HepG2 (cell line): ENCODE measurements around the gene POLR2J. TPM values are rescaled to one million over a fixed set of nuclear protein-coding genes. Genes with fewer than 3 reads are reported as not detected.

Source experiments
- ATAC-seq: fragments of 200-7000 bp; cut with Tn5 transposase; 3 replicates; pipeline ENCODE4 v1.9.1; 2020; ENCODE audit warnings: mild to moderate bottlenecking, moderate library complexity
- BruUV-seq: library from RNA; stranded (reverse); fragments of 400-500 nt; replicated peaks from 2 replicates; lab custom pipeline; 2021; lab: Mats Ljungman, UMichigan
- CTCF ChIA-PET: fragments of 300-600 bp; formaldehyde crosslinking; extraction: SDS; loops from one replicate; lab custom pipeline; 2021; ENCODE audit warnings: low total read pairs, inconsistent platforms, low intra/inter-chr PET ratio; lab: Yijun Ruan, JAX
- POLR2A ChIA-PET: fragments of 350-600 bp; sonication (Branson Sonifier 250); formaldehyde crosslinking; loops from one replicate; lab custom pipeline; 2020; ENCODE audit warnings: antibody characterized with exemption, inconsistent platforms; lab: Yijun Ruan, JAX
- DNase-seq: peaks from one replicate; pipeline ENCODE4 v3.0.0-alpha.2; 2015; ENCODE audit warnings: low spot score
- FAIRE-seq: peaks from 3 replicates; lab custom pipeline; 2011; peaks lifted over from hg19 to GRCh38; lab: Jason Lieb, UNC
- H2AFZ ChIP-seq: one replicate; pipeline ENCODE4 v1.6.1; 2011; ENCODE audit warnings: low read length, inconsistent platforms
- H3K27ac ChIP-seq: fragments of 300-600 bp; 3 replicates; pipeline ENCODE4 v1.8.0; 2011; ENCODE audit warnings: mixed run types, mild to moderate bottlenecking, mixed read lengths, low read length, inconsistent platforms; ENCODE audit not compliant: insufficient read depth; ENCODE audit errors: extremely low read length
- H3K27me3 ChIP-seq, 2 experiments: fragments of 200-600 bp in 1 of 2; 2 replicates in 1 of 2; 3 replicates in 1 of 2; pipeline versions ENCODE4 v1.6.0 to v1.8.0; 2011; ENCODE audit warnings: low read length in 2 of 2, mild to moderate bottlenecking in 2 of 2, moderate library complexity in 2 of 2, inconsistent platforms in 1 of 2; ENCODE audit not compliant: insufficient read depth in 2 of 2, control insufficient read depth in 1 of 2
- H3K36me3 ChIP-seq, 2 experiments: fragments of 200-600 bp in 1 of 2; replicated peaks in 1 of 2; 2 replicates in 1 of 2; 3 replicates in 1 of 2; pipeline versions ENCODE4 v1.5.1 to v1.8.0; 2011; ENCODE audit warnings: low read length in 2 of 2, inconsistent platforms in 1 of 2; ENCODE audit not compliant: insufficient read depth in 2 of 2, control insufficient read depth in 1 of 2
- H3K4me1 ChIP-seq: 2 replicates; pipeline ENCODE4 v1.5.1; 2012; ENCODE audit warnings: low read length, inconsistent platforms; ENCODE audit not compliant: insufficient read depth
- H3K4me2 ChIP-seq: 2 replicates; pipeline ENCODE4 v1.6.0; 2011; ENCODE audit warnings: low read depth, low read length, inconsistent platforms
- H3K4me3 ChIP-seq, 3 experiments: fragments of 200-600 bp in 1 of 3; sonication (generic), shearing (Covaris generic) in 1 of 3; replicated peaks in 1 of 3; 2 replicates each; pipeline ENCODE4 v1.5.1; 2011 to 2016; ENCODE audit warnings: low read length in 3 of 3, inconsistent platforms in 2 of 3, low read depth in 2 of 3, mild to moderate bottlenecking in 2 of 3, control low read depth in 1 of 3, mixed read lengths in 1 of 3; ENCODE audit not compliant: insufficient read depth in 1 of 3
- H3K79me2 ChIP-seq: one replicate; pipeline ENCODE4 v1.6.1; 2011; ENCODE audit warnings: low read length, inconsistent platforms; ENCODE audit not compliant: insufficient read depth
- H3K9ac ChIP-seq: 2 replicates; pipeline ENCODE4 v1.6.0; 2011; ENCODE audit warnings: mild to moderate bottlenecking, low read depth, low read length, inconsistent platforms; ENCODE audit not compliant: insufficient read depth
- H3K9me3 ChIP-seq: 2 replicates; pipeline ENCODE4 v1.5.1; 2012; ENCODE audit warnings: mild to moderate bottlenecking, low read length
- H4K20me1 ChIP-seq: 2 replicates; pipeline ENCODE4 v1.6.0; 2011; ENCODE audit warnings: inconsistent platforms, mild to moderate bottlenecking, low read length, moderate library complexity; ENCODE audit not compliant: insufficient read depth
- KMT2A ChIP-seq: sonication (generic); formaldehyde crosslinking; IDR thresholded peaks from 2 replicates; pipeline ENCODE4 v1.4.0; 2020; ENCODE audit warnings: missing genetic modification reagents
- MYC ChIP-seq: sonication (generic); formaldehyde crosslinking; IDR thresholded peaks from 2 replicates; pipeline ENCODE4 v1.9.0; 2021; ENCODE audit warnings: missing genetic modification reagents, borderline replicate concordance
- NAIF1 ChIP-seq: sonication (generic); formaldehyde crosslinking; IDR thresholded peaks from 2 replicates; pipeline ENCODE4 v1.5.0; 2020; ENCODE audit warnings: mild to moderate bottlenecking, missing genetic modification reagents, borderline replicate concordance
- NFE2L1 ChIP-seq: sonication (generic); formaldehyde crosslinking; IDR thresholded peaks from 2 replicates; pipeline ENCODE4 v1.4.0; 2020; ENCODE audit warnings: missing genetic modification reagents, mild to moderate bottlenecking, borderline replicate concordance
- POLR2AphosphoS2 ChIP-seq: IDR thresholded peaks from 2 replicates; pipeline ENCODE4 v1.6.1; 2011; ENCODE audit warnings: low read depth, low read length, improper control_type of control experiment
- SALL1 ChIP-seq: sonication (generic); formaldehyde crosslinking; IDR thresholded peaks from 2 replicates; pipeline ENCODE4 v1.8.0; 2022; ENCODE audit warnings: mild to moderate bottlenecking, missing genetic modification reagents
- SMAD3 ChIP-seq: sonication (generic); formaldehyde crosslinking; IDR thresholded peaks from 2 replicates; pipeline ENCODE4 v1.4.0; 2020; ENCODE audit warnings: missing genetic modification reagents
- SMC3 ChIP-seq: IDR thresholded peaks from 2 replicates; pipeline ENCODE4 v1.6.1; 2011; ENCODE audit warnings: low read length, improper control_type of control experiment
- SP140L ChIP-seq: sonication (generic); formaldehyde crosslinking; IDR thresholded peaks from 2 replicates; pipeline ENCODE4 v1.4.0; 2020; ENCODE audit warnings: missing genetic modification reagents, borderline replicate concordance
- TBX2 ChIP-seq: sonication (generic); formaldehyde crosslinking; IDR thresholded peaks from 2 replicates; pipeline ENCODE4 v1.5.0; 2020; ENCODE audit warnings: missing genetic modification reagents, mild to moderate bottlenecking, borderline replicate concordance
- WGBS: methylation state at CpG from one replicate; pipeline ENCODE4 v1.1.6; 2017; ENCODE audit warnings: low lambda C conversion rate; 5-methylcytosine and 5-hydroxymethylcytosine counted together
- in situ Hi-C: cut with HindIII; loops from 2 replicates; pipeline ENCODE4 v1.10.0; 2017; ENCODE audit warnings: low pct_unique_long_range_greater_than_20kb; ENCODE audit not compliant: extremely low pct_ligation_motif_present
- intact Hi-C: fragments of 100-400 bp; cut with micrococcal nuclease; formaldehyde crosslinking; loops from one replicate; pipeline ENCODE4 v1.10.0; 2022; ENCODE audit not compliant: unreplicated experiment
- polyA plus RNA-seq, 8 experiments: library from polyadenylated mRNA; depleted of rRNA in 3 of 8; stranded (reverse) in 7 of 8; unstranded in 1 of 8; fragments of >200 nt; fragmentation: Illumina TruSeq in 4 of 8; extraction: Trizol in 4 of 8; gene quantifications; 2 replicates each; pipeline versions ENCODE4 v1.2.1 to v1.2.3, GENCODE V29; 2011 to 2016; ENCODE audit warnings: low read depth in 4 of 8, missing spikeins in 1 of 8, mixed read lengths in 1 of 8; ENCODE audit not compliant: insufficient read depth in 1 of 8
- total RNA-seq, 5 experiments: library from RNA; depleted of rRNA; stranded (reverse); fragments of >200 nt; fragmentation: Illumina TruSeq; extraction: Trizol; gene quantifications; 2 replicates each; pipeline ENCODE4 v1.2.3, GENCODE V29; 2016; ENCODE audit warnings: low read depth in 1 of 5
- TF ChIP-seq, protein P1 (sequence below): IDR thresholded peaks from 2 replicates; pipeline ENCODE4 v1.6.1; 2016; ENCODE audit warnings: low read depth, missing genetic modification reagents, missing compliant biosample characterization
- TF ChIP-seq, protein P2 (sequence below): sonication (generic); formaldehyde crosslinking; IDR thresholded peaks from 2 replicates; pipeline ENCODE4 v1.4.0; 2020; ENCODE audit warnings: missing genetic modification reagents; ENCODE audit errors: not compliant biosample characterization
- TF ChIP-seq, protein P3 (sequence below): sonication (generic); formaldehyde crosslinking; IDR thresholded peaks from 2 replicates; pipeline ENCODE4 v1.4.0; 2020; ENCODE audit warnings: missing genetic modification reagents, borderline replicate concordance

Gene POLR2J
- total and polyA plus RNA-seq, 2 of the 13 experiments (the other 11 are each of a cell fraction or from before 2014, with no cell fraction given): 41.2 to 71.4 TPM

DNA sequence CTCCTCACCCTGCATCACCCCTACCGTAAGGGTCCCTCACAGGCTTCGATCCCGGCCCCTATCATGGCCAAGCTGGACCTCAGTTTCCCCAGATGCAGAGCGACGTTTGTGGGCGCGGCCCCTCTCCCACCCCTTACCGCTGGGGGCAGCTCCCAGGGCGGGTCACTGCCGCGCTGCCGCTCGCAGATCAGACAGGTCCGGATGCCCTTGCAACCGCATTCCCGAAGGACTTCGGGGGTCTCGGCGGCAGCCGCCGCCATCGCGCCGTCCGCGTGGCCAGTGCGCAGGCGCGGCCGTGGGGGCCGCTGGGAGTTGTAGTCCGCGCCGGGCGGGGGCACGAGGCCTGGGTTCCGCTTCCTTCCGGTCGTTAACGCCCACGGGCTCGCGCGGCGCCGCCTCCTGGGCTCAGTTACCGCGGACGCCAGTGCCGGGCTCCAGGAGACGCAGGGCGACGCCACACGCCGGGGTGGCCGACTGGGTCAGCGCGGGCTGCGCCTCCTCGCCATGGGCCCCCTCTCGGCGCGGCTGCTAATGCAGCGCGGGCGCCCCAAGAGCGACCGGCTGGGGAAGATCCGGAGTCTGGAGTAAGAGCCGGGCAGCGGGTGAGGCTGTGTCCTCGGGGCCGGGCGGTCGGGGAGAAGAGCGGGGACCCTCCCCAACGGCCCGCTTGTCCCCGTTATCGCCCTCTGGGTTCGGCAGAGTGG, 14.0 kb downstream of the POLR2J start, which contains the start of the genes ALKBH4 and LRWD1:
Gene ALKBH4, minus strand, starts transcription at position 287 of the 704 bp plus-strand sequence. Its CDS starts 27 bp downstream, at position 260.
Gene LRWD1, plus strand, starts transcription at position 408 of the 704 bp plus-strand sequence. Its CDS starts 97 bp downstream, at position 505.
- Histone ChIP-seq H3K27me3 (peaks cover 0 to 5% of the 10 kb centered on the region in 2 experiments; a peak in 2 of 5 replicates), H3K36me3 (peaks cover 0 to 3% of the 10 kb centered on the region in 2 experiments; a peak in 2 of 5 replicates), H3K4me2 (peak within 1 kb of the TSS; percentile 87), H3K4me3 (peak within 1 kb of the TSS; percentile 93 to 100 (median 94)), H4K20me1 (no peaks in the 10 kb centered on the region), H3K9me3 (no peaks in the 10 kb centered on the region), H3K9ac (peak within 1 kb of the TSS; percentile 95), H3K27ac (peak within 1 kb of the TSS; percentile 59), H2AFZ (peak within 1 kb of the TSS; percentile 93), H3K79me2 (peaks cover 14% of the 10 kb centered on the region), H3K4me1 (peaks cover 25% of the 10 kb centered on the region)
- ChIA-PET POLR2A (interaction anchor here (1.9 kb wide), 1 partner anchor 13 kb away, joined by 5 read pairs; no protein-coding TSS in a partner anchor), CTCF (no interaction called here)
- ATAC-seq: peak; percentile 90
- in situ Hi-C loops: no loop called here
- FAIRE-seq: peak; percentile 46
- peak; percentile 82 for DNase-seq
- intact Hi-C loops: no loop called here
- BruUV-seq: no TSS peak
- WGBS: under 1% methylated on average over 24 of the region's 81 CpGs
- TF ChIP-seq POLR2AphosphoS2: no peak
- no peak for TF ChIP-seq SMAD3 (CRISPR knock-in tag)
- TF ChIP-seq, protein P1, sequence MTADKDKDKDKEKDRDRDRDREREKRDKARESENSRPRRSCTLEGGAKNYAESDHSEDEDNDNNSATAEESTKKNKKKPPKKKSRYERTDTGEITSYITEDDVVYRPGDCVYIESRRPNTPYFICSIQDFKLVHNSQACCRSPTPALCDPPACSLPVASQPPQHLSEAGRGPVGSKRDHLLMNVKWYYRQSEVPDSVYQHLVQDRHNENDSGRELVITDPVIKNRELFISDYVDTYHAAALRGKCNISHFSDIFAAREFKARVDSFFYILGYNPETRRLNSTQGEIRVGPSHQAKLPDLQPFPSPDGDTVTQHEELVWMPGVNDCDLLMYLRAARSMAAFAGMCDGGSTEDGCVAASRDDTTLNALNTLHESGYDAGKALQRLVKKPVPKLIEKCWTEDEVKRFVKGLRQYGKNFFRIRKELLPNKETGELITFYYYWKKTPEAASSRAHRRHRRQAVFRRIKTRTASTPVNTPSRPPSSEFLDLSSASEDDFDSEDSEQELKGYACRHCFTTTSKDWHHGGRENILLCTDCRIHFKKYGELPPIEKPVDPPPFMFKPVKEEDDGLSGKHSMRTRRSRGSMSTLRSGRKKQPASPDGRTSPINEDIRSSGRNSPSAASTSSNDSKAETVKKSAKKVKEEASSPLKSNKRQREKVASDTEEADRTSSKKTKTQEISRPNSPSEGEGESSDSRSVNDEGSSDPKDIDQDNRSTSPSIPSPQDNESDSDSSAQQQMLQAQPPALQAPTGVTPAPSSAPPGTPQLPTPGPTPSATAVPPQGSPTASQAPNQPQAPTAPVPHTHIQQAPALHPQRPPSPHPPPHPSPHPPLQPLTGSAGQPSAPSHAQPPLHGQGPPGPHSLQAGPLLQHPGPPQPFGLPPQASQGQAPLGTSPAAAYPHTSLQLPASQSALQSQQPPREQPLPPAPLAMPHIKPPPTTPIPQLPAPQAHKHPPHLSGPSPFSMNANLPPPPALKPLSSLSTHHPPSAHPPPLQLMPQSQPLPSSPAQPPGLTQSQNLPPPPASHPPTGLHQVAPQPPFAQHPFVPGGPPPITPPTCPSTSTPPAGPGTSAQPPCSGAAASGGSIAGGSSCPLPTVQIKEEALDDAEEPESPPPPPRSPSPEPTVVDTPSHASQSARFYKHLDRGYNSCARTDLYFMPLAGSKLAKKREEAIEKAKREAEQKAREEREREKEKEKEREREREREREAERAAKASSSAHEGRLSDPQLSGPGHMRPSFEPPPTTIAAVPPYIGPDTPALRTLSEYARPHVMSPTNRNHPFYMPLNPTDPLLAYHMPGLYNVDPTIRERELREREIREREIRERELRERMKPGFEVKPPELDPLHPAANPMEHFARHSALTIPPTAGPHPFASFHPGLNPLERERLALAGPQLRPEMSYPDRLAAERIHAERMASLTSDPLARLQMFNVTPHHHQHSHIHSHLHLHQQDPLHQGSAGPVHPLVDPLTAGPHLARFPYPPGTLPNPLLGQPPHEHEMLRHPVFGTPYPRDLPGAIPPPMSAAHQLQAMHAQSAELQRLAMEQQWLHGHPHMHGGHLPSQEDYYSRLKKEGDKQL (CRISPR knock-in tag): peak; percentile 15; the same call in 1 of the 2 replicates
- 0 out of 2 replicates have a peak, but pooled peaks have one; percentile 52 for TF ChIP-seq NFE2L1 (CRISPR knock-in tag)
- TF ChIP-seq MYC (CRISPR knock-in tag): peak; percentile 92
- peak; percentile 80 for TF ChIP-seq TBX2 (CRISPR knock-in tag)
- TF ChIP-seq NAIF1 (CRISPR knock-in tag): no peak
- TF ChIP-seq, protein P2, sequence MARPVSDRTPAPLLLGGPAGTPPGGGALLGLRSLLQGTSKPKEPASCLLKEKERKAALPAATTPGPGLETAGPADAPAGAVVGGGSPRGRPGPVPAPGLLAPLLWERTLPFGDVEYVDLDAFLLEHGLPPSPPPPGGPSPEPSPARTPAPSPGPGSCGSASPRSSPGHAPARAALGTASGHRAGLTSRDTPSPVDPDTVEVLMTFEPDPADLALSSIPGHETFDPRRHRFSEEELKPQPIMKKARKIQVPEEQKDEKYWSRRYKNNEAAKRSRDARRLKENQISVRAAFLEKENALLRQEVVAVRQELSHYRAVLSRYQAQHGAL (CRISPR knock-in tag): peak; percentile 22
- no peak for TF ChIP-seq SMC3
- TF ChIP-seq SALL1 (CRISPR knock-in tag): peak; percentile 81
- TF ChIP-seq KMT2A (CRISPR knock-in tag): peak; percentile 66; the same call in 1 of the 2 replicates
- TF ChIP-seq, protein P3, sequence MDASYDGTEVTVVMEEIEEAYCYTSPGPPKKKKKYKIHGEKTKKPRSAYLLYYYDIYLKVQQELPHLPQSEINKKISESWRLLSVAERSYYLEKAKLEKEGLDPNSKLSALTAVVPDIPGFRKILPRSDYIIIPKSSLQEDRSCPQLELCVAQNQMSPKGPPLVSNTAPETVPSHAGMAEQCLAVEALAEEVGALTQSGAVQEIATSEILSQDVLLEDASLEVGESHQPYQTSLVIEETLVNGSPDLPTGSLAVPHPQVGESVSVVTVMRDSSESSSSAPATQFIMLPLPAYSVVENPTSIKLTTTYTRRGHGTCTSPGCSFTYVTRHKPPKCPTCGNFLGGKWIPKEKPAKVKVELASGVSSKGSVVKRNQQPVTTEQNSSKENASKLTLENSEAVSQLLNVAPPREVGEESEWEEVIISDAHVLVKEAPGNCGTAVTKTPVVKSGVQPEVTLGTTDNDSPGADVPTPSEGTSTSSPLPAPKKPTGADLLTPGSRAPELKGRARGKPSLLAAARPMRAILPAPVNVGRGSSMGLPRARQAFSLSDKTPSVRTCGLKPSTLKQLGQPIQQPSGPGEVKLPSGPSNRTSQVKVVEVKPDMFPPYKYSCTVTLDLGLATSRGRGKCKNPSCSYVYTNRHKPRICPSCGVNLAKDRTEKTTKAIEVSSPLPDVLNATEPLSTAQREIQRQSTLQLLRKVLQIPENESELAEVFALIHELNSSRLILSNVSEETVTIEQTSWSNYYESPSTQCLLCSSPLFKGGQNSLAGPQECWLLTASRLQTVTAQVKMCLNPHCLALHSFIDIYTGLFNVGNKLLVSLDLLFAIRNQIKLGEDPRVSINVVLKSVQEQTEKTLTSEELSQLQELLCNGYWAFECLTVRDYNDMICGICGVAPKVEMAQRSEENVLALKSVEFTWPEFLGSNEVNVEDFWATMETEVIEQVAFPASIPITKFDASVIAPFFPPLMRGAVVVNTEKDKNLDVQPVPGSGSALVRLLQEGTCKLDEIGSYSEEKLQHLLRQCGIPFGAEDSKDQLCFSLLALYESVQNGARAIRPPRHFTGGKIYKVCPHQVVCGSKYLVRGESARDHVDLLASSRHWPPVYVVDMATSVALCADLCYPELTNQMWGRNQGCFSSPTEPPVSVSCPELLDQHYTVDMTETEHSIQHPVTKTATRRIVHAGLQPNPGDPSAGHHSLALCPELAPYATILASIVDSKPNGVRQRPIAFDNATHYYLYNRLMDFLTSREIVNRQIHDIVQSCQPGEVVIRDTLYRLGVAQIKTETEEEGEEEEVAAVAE (CRISPR knock-in tag): no peak; the same call in 1 of the 2 replicates
- no peak for TF ChIP-seq SP140L (CRISPR knock-in tag)
